ENCODE results near the gene CSPG5.

CSPG5 gene

GRCh38 chr3:47513125-47513929, 65.3 kb downstream of the CSPG5 start, which contains the start of gene ELP6:
Gene ELP6 (minus strand): TSS chr3:47513712. CDS start chr3:47513590, 122 bp downstream.
- Mint-ChIP-seq H3K4me3 (peak within 1 kb of the TSS; percentile 95), H3K27ac (peak within 1 kb of the TSS; percentile 93), H3K4me1 (peaks cover 13% of the 10 kb centered on the region), H3K27me3 (no peaks in the 10 kb centered on the region), H3K36me3 (peaks cover 4% of the 10 kb centered on the region), H3K9me3 (no peaks in the 10 kb centered on the region)
- DNase-seq (ENCODE audit: low spot score in 2 of 2) (peak; percentile 96), ATAC-seq (ENCODE audit: low read depth) (peak; percentile 90)

- DNase-seq (ENCODE audit: low spot score in 2 of 2) (peak in 1 of 2 donors; percentile 12), ATAC-seq (ENCODE audit: low read depth) (no peak)
- peak overlapping the region; percentile 93 for H3K27ac Mint-ChIP-seq
- peaks cover 13% of the 10 kb centered on the region for H3K4me1 Mint-ChIP-seq
- H3K27me3 Mint-ChIP-seq: no peaks in the 10 kb centered on the region
- peaks cover 7% of the 10 kb centered on the region for H3K36me3 Mint-ChIP-seq
- peak overlapping the region; percentile 95 for H3K4me3 Mint-ChIP-seq
- no peaks in the 10 kb centered on the region for H3K9me3 Mint-ChIP-seq
These were observed 66.1 kb downstream of the CSPG5 start for GRCh38 chr3:47512416-47513124.

Measured in memory B cell (primary cell).